Left ventricle myocardium superior (tissue), 1 donor: Measurements from ENCODE around the gene HECA. TPM values are rescaled to one million over a fixed set of nuclear protein-coding genes. Genes with fewer than 3 reads are reported as not detected.
"Not testable (repeated sequence)": the region's sequence is repeated elsewhere in the genome, so short reads cannot be mapped to it uniquely, and the experiment has no call there.

Experiments
- ATAC-seq: fragments of 200-7000 bp; cut with Tn5 transposase; one replicate; pipeline ENCODE4 v1.9.1; 2020; ENCODE audit warnings: mild to moderate bottlenecking, moderate library complexity
- DNase-seq: peaks from one replicate; pipeline ENCODE4 v3.0.0-alpha.2; 2020
- intact Hi-C: fragments of 100-400 bp; cut with micrococcal nuclease; formaldehyde crosslinking; loops from one replicate; pipeline ENCODE4 v1.11.0; 2022
- total RNA-seq: library from RNA; stranded (reverse); fragmentation: NEBNext Ultra II Directional; extraction: Animal tissue kit (Norgen Biotek cat#: 25700); gene quantifications from one replicate; pipeline ENCODE4 v1.2.1, GENCODE V29; 2021
- donor health status: DM: no; HTN: yes; CAD: no; lungs with severe emphysema.

Gene HECA
- total RNA-seq, 1 donor from 2014 or later, result 63.3 TPM

- intact Hi-C loops, result no loop called here
- no peak for DNase-seq
- ATAC-seq, result no peak
These were observed 20.1 kb downstream of the HECA start for GRCh38 chr6:139154881-139155547.

GRCh38 chr6:139156102-139156501 lies 21.2 kb downstream of the HECA start:
- DNase-seq (peak; percentile 34), ATAC-seq (peak; percentile 49)
- intact Hi-C loops, result no loop called here

- ATAC-seq (no peak), DNase-seq (no peak)
- intact Hi-C loops, result no loop called here
These were observed 21.7 kb downstream of the HECA start for GRCh38 chr6:139156551-139156950.

- intact Hi-C loops, DNase-seq: not testable (repeated sequence)
- peak; percentile 57 for ATAC-seq
These were observed 22.2 kb downstream of the HECA start for GRCh38 chr6:139157086-139157485.

- DNase-seq, result no peak
- intact Hi-C loops, result no loop called here
- no peak for ATAC-seq
These were observed 24.1 kb downstream of the HECA start for GRCh38 chr6:139159016-139159415.

- intact Hi-C loops, result no loop called here
- ATAC-seq (no peak), DNase-seq (no peak)
These were observed 26.3 kb downstream of the HECA start for GRCh38 chr6:139161169-139161568.

- intact Hi-C loops, result no loop called here
- ATAC-seq, result no peak
- DNase-seq, result no peak
These were observed 27.0 kb downstream of the HECA start for GRCh38 chr6:139161817-139162284.

GRCh38 chr6:139164001-139164400 lies 29.1 kb downstream of the HECA start:
- DNase-seq (no peak), ATAC-seq (peak; percentile 17)
- intact Hi-C loops, result no loop called here

- ATAC-seq, result no peak
- no peak for DNase-seq
- intact Hi-C loops, result no loop called here
These were observed 30.4 kb downstream of the HECA start for GRCh38 chr6:139165324-139165723.

- no peak for DNase-seq
- intact Hi-C loops, result no loop called here
These were observed 31.5 kb downstream of the HECA start for GRCh38 chr6:139166238-139166955.

GRCh38 chr6:139166956-139167313 lies 32.1 kb downstream of the HECA start:
- ATAC-seq (no peak), DNase-seq (no peak)
- intact Hi-C loops, result no loop called here

More at GRCh38 chr6:139166238-139166955, 31.5 kb downstream of the HECA start:
- no peak for ATAC-seq

GRCh38 chr6:139172151-139172550 lies 37.3 kb downstream of the HECA start:
- DNase-seq, result no peak
- intact Hi-C loops, result no loop called here
- ATAC-seq, result no peak

GRCh38 chr6:139172567-139172966 lies 37.7 kb downstream of the HECA start:
- DNase-seq (no peak), ATAC-seq (no peak)
- intact Hi-C loops, result no loop called here

GRCh38 chr6:139173172-139173571 lies 38.3 kb downstream of the HECA start:
- no peak for DNase-seq
- no peak for ATAC-seq
- intact Hi-C loops, result no loop called here

GRCh38 chr6:139173822-139174221 lies 38.9 kb downstream of the HECA start:
- ATAC-seq (no peak), DNase-seq (no peak)
- intact Hi-C loops, result no loop called here

GRCh38 chr6:139174961-139175360 lies 40.1 kb downstream of the HECA start:
- intact Hi-C loops, result no loop called here
- ATAC-seq (no peak), DNase-seq (no peak)

- DNase-seq (no peak), ATAC-seq (no peak)
- intact Hi-C loops, result no loop called here
These were observed 40.6 kb downstream of the HECA start for GRCh38 chr6:139175389-139175948.

GRCh38 chr6:139181236-139181635 lies 46.4 kb downstream of the HECA start:
- intact Hi-C loops, result no loop called here
- ATAC-seq (no peak), DNase-seq (no peak)

- DNase-seq, result no peak
- no peak for ATAC-seq
- intact Hi-C loops, result no loop called here
These were observed 49.2 kb downstream of the HECA start for GRCh38 chr6:139184047-139184446.

- ATAC-seq, result no peak
These were observed 49.6 kb downstream of the HECA start for GRCh38 chr6:139184459-139184858.

GRCh38 chr6:139186242-139186641 lies 51.4 kb downstream of the HECA start:
- intact Hi-C loops, result no loop called here
- DNase-seq, result no peak

More at GRCh38 chr6:139184459-139184858, 49.6 kb downstream of the HECA start:
- intact Hi-C loops, result no loop called here
- DNase-seq, result no peak

More at GRCh38 chr6:139186242-139186641, 51.4 kb downstream of the HECA start:
- no peak for ATAC-seq
